GF-D8 (cell line): ENCODE results near the gene UBXN7.
"Not testable (repeated sequence)": the region's sequence is repeated elsewhere in the genome, so short reads cannot be mapped to it uniquely, and the experiment has no call there.

Source experiments
- DNase-seq: peaks from one replicate; lab custom pipeline; 2025; lab: John Stamatoyannopoulos, UW

UBXN7 gene

DNA sequence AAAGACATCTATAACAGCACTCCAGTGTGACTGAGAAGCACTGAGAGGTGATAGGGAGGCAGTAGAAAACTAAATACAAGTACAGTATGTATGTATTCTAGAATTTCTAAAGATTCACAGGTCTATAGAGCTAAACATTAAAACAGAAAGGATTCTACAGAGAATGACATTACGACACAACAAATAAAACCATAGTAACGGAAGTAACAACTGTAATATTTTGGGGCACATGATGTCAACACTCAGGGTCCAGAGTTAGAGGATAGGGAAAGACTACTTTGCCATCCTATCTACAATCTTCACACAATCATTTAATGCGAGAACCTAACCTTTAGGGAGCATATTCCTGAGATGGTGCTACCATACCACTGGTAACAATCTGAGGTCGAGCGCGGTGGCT is 13.6 kb downstream of the UBXN7 start:
- no peak for DNase-seq

DNA sequence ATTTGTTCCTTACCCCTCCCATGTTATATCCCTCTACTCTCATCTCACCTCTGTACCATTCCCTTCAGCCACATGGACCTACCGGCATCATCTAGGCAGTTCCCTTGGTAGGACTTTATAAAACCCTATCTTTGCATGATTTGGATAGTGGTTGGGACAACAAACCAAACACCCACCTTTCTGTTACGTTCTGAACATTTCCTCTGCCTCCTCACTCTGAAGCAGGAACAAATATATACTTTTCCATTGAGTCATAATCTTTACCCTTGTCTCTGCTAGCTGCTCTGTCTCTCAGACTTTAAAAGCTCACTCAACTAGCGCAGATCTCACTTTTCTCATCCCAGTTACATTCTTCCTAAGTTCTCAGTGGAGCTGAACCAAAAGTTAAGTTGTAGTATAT is 17.8 kb downstream of the UBXN7 start:
- no peak for DNase-seq

DNA sequence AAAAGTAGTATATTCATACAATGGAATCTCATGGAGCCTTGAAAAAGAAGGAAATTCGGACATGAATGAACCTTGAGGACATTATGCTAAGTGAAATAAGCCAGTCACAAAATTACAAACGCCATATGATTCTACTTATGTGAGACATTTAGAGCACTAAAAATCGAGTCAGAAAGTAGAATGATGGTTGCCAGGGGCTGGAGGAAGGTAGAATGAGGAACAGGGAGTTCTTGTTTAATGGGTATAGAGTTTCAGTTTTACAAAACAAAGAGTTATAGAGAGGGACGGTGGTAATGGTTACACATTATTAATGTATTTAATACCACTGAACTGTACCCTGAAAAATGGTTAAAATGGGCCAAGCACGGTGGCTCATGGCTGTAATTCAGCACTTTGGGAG is 19.5 kb downstream of the UBXN7 start:
- no peak for DNase-seq

DNA sequence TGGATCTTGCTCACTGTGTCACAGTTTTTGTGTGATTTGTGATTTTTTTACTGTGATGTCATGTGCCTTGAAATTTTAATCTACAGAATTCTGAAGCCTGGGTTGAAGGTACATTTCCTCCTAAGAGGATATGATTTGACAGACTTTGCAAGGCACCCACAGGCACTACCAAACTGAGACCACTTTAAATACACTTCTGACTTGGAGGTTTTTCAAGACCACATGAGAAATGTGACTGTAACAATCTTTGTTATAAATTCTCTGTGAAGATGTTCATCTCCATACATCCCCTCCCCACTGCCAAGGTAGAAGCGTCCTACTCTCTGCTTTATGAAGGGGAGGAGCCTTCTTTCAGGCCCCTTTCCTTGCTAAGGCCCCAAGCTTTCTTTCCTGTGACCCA is 22.8 kb downstream of the UBXN7 start:
- no peak for DNase-seq

DNA sequence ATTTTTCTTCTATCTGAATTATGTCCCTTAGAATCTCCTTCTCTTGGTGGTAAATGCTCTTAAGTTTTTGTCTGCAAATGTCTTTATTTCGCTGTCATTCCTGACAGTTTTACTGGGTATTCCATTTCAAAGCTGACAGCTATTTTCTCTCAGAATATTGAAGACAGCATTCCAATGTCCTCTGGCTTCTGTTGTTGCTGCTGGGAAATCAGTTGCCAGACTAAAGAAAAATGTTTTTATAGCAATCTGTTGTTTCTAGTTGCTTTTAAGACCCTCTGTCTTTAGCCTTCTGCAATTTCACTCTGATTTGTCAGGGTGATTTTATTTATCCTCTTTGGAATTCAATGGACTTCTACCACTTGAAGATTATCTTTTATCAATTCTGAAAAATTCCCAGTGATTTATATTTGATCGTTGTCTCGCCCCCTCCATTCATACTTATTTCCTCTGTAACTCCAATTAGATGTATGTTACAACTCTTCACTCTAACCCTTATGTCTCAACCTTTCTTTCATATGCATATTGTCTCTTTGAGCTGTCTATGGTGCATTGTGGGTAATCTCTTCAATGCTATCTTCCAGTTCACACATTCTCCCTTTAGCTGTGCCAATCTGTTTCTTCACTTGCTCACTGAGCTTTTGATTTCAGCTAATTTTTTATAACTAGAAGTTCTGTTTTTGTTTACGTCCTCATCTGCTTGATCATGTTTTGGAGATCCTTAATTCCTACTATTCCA is 23.5 kb downstream of the UBXN7 start:
- no peak for DNase-seq

DNA sequence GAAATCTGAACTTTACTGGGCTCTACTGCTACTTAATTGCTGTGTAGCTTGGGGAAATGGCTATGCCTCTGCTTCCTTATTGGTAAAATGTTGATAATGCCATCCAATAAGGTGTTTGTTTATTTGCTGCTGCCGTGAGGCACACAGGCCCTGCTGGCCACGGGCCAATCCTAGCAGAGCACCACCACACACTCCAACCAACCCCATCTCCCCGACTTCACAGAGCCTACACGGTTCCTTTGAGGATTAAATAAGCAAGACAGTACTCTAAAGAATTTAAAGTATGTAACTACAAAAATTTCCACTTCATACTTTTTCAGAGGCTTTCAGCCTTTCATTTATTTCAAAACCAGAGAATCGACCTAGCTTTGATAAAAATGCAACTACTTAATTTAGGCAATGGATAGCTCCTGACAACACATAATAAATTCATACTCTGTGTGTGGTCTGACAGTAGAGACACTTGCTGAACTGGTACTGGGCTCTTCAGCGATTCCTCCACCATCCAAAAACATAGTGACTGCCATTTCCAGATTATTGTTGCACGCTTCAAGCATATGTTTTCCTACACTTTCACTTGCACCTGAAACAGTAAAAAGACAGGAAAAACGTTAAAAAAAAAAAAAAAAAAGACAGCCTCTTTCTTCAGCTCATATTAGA is 25.3 kb downstream of the UBXN7 start:
- DNase-seq, result no peak

DNA sequence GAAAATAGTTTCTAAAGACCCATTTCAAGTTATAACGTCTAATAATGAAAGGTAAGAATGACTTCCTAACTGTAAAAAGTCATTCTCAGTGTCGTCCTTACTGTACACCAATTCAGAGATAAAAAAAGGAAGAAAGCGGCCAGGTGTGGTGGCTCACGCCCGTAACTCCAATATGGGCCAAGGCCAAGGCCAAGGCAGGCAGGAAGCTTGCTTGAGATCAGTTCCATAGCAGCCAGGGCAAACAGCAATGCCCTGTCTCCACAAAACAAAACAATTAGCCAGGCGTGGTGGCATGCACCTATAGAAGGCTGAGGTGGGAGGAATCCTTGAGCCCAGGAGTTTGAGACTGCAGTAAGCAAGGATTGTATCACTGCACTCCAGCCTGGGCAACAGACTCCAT is 31.9 kb downstream of the UBXN7 start:
- no peak for DNase-seq

DNA sequence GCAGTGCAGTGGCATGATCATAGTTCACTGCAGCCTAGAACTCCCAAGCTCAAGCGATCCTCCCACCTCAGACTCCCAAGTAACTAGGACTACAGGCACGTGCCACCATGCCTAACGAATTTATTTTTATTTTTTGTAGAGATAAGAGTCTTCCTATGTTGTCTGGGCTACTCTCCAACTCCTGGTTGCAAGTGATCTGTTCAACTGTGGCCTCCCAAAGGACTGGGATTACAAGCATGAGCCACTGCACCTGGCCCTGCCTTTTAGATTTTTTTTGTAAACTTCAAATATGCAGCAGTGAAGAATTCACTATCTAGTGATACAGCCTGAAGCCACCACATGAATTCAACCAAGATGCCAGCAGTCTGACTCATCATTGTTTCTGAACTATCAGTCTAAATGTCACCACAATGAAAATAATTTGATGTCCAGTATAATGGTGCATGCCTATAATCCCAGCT is 32.7 kb downstream of the UBXN7 start:
- no peak for DNase-seq

DNA sequence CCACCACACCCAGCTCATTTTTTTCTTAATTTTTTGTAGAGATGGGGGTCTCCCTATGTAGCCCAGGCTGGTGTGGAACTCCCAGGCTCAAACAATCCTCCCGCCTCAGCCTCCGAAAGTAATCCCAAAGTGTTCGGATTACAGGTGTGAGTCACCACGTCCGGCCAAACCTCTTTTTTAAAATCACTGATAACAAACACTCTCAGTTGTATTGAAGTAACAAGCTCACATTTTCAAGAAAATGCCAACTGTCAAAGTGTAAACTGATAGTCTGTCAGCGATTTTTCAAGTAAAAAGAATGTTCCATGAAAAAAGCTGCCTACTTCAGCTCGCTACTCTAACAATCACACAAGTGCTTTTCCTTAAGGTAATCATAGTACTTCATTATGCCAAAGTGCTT is 33.4 kb downstream of the UBXN7 start:
- DNase-seq, result no peak

DNA sequence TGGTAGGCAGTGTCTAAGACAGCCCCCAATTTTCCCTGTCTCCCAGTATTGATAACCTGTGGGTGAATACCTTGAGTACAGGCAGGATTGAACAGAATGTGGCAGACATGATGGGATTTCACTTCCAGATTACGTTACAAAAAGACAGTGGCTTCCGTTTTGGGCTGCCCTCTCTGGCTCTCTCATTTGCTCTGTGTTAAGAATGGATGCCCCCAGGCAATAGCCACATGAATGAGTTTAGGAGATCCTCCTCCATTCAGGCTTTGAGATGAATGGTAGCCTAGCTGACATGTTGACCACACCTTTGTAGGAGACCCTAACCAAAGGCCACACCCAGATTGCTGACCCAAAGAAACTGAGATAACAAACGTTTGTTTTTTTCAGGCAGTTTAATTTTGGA is 34.3 kb downstream of the UBXN7 start:
- no peak for DNase-seq

DNA sequence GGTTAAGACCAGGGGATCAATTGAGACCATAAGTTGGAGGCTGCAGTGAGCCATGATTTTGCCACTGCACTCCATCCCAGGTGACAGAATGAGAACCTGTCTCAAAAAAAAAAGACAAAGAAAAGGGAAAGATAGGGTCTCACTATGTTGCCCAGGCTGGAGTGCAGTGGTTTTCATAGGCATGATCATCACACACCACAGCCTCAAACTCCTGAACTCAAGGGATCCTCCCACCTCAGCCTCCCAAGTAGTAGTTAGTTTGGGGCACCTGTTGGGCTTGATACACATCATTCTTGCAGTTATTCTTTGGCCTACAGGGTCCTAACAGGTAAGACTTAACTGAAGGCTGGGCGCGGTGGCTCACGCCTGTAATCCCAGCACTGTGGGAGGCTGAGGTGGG is 42.1 kb downstream of the UBXN7 start:
- no peak for DNase-seq

DNA sequence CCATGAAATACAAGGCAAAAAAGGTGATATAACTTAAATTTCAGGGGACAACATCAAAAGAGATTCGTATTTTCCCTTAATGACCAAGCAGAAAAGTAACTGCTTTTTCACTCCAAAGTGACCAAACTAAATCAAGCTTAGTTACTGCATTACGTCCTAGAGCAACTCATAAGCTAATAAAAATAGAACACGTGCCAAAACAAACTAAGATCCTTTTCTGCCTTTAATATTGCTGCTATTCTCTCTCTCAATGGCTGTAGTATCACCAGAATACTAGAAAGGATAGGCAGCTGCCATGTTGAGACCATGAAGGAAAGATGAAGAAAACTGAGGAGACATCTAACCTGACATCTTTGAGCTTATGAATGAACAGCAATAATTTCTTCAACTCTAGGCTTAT is 43.3 kb downstream of the UBXN7 start:
- DNase-seq, result no peak

DNA sequence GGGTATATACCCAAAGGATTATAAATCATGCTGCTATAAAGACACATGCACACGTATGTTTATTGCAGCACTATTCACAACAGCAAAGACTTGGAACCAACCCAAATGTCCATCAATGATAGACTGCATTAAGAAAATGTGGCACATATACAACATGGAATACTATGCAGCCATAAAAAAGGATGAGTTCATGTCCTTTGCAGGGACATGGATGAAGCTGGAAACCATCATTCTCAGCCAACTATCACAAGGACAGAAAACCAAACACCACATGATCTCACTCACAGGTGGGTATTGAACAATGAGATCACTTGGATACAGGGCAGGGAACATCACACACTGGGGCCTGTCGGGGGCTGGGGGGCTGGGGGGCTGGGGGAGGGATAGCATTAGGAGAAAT is 44.3 kb downstream of the UBXN7 start:
- not testable (repeated sequence) for DNase-seq

DNA sequence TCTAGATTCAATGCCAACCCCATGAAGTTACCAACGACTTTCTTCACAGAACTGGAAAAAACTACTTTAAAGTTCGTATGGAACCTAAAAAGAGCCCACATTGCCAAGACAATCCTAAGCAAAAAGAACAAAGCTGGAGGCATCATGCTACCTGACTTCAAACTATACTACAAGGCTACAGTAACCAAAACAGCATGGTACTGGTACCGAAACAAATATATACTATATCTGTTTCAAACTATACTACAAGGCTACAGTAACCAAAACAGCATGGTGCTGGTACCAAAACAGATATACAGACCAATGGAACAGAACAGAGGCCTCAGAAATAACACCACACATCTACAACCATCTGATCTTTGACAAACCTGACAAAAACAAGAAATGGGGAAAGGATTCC is 45.4 kb downstream of the UBXN7 start:
- DNase-seq, result not testable (repeated sequence)

DNA sequence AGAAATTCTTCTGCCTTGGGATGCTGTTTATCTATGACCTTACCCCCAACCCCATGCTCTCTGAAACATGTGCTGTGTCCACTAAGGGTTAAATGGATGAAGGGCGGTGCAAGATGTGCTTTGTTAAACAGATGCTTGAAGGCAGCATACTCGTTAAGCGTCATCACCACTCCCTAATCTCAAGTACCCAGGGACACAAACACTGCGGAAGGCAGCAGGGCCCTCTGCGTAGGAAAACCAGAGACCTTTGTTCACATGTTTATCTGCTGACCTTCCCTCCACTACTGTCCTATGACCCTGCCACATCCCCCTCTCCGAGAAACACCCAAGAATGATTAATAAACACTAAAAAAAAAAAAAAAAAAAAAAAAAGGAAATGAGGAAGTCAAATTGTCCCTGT is 46.2 kb downstream of the UBXN7 start:
- DNase-seq, result not testable (repeated sequence)

DNA sequence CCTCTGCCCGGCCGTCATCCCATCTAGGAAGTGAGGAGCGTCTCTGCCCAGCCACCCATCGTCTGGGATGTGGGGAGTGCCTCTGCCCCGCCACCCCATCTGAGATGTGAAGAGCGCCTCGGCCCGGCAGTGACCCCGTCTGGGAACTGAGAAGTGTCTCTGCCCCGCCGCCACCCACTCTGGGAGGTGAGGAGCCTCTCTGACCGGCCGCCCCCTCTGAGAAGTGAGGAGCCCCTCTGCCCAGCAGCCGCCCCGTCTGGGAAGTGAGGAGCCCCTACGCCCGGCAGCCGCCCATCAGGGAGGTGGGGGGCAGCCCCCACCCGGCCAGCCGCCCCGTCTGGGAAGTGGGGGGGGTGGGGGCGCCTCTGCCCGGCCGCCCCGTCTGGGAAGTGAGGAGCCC is 46.8 kb downstream of the UBXN7 start:
- DNase-seq, result not testable (repeated sequence)

DNA sequence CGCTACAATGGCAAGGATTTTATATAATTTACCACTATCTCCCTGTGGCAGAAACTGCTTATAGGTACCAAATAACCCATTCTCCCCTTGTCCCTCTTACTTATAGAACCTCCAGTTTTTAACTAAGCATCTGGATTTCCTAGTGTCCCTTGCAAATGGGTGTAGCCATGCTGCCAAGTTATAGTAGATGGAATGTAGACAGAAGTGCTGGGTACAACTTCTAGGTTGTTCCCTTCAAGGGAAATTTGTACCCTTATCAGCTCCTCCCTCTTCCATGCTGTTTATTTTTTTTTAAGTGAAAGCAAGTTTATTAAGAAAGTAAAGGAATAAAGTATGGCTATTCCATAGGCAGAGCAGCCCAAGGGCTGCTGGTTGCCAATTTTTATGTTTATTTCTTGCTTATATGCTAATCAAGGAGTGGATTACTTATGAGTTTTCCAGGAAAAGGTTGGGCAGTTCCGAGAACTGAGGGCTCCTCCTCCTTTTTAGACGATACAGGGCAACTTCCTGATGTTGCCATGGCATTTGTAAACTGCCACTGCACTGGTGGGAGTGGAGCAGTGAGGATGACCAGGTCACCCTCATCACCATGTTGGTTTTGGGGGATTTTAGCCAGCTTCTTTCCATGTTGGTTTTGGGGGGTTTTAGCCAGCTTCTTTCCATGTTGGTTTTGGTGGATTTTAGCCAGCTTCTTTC is 53.9 kb downstream of the UBXN7 start:
- DNase-seq, result peak; percentile 13

DNA sequence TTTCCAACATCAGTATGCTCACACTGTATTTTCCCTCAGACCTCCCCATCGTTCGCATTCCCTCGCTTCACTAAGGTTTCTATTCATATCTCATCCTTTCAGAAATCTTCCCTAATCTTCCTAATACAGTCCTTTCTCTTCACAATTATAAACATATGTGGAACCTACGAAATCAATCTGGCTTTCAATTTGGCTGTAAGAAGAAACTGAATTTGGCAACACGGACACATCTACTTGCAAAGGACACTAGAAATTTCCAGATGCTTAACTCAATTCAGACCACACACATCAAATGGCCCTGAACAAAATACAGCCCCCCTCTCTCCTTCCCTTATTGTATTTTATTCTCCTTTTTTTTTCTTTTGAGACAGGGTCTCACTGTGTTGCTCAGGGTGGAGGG is 54.9 kb downstream of the UBXN7 start:
- no peak for DNase-seq

DNA sequence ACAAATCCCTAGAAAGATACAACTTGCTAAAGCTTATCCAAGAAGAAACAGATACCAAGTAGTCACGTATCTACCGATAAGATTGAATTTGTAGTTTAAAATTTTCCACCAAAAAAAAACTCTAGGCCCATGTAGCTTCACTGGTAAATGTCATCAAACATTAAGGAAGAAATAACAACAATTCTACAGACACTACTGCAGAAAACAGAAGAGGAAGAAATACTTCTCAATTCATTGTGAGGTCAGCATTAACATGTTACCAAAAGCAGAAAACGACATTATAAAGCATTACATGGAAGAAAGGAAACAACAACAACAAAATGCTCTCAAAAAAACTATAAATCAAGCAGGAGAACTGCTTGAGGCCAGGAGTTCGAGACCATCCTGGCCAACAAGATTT is 66.5 kb downstream of the UBXN7 start:
- DNase-seq, result no peak

DNA sequence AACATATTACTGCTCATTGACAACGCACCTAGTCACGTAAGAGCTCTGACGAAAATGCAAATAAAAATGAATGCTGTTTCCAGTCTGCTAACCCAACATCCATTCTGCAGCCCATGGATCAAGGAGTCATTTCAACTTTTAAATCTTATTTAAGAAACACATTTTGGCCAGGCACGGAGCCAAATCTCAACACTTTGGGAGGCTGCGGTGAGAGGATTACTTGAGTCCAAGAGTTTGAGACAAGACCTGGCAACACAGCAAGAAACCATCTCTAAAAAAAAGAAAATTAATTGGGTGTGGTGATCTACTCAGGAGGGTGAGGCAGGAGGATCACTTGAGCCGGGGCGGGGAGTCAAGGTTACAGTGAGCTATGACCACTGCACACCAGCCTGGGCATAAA is 71.6 kb downstream of the UBXN7 start:
- no peak for DNase-seq

DNA sequence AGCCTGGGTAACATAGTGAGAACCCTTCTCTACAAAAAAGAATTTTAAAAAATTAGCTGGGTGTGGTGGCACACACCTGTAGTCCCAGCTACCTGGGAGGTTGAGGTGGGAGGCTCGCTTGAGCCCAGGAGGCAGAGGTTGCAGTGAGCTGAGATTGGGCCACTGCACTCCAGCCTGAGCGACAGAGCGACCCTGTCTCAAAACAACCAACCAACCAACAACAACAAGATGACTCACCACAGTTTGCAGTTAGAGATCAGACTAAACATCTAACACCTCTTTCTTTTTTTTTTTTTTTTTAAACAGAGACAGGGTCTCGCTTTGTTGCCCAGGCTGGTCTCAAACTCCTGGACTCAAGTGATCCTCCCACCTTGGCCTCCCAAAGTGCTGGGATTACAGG is 73.7 kb downstream of the UBXN7 start:
- not testable (repeated sequence) for DNase-seq

DNA sequence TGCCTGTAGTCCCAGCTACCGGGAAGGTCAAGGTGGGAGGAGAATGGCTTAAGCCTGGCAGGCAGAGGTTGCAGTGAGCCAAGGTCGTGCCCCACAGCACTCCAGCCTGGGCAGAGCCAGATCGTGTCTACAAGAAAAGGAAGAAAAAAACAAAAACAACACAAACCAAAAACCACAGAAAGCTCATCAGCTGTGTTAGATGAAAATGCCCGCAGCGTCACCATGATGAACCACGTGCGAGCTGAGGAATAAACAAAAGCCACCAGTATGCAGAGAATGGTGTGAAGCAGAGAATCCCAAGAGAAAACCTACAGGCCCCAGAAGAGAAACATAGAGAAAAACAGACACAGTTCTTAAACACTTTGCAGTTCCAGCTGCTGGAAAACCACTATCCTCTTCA is 74.3 kb downstream of the UBXN7 start:
- no peak for DNase-seq

DNA sequence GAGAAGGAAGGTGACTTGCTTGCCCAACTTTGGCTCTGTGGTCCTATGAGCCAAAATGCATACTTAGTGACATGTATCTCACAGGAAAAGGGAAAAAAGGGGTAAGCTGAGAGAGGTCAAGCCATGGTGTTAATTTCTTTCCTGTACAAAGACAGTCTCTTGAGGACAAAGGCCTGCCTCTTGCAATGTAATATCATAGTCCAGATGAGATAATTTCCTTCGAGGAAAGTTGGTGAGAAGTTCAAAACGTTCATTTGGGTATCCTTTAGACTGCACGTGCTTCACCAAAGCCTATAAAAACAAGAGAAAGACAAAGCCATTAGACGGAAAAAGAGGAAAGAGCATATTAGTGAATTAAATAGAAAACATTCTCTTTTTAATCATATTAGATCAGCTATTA is 75.7 kb downstream of the UBXN7 start:
- no peak for DNase-seq
